ENCODE results near the gene NAV2.

NAV2 gene

GRCh38 chr11:19683862-19684491, 28.7 kb upstream of the NAV2 start:
- DNase-seq (ENCODE audit: low read depth): no peak

GRCh38 chr11:19686234-19686633, 26.4 kb upstream of the NAV2 start:
- DNase-seq (ENCODE audit: low read depth): no peak

GRCh38 chr11:19687392-19687791, 25.2 kb upstream of the NAV2 start:
- DNase-seq (ENCODE audit: low read depth): no peak

- DNase-seq (ENCODE audit: low read depth): no peak
Observed at GRCh38 chr11:19689281-19690000, 23.2 kb upstream of the NAV2 start.

- no peak for DNase-seq (ENCODE audit: low read depth)
Observed at GRCh38 chr11:19690885-19691284, 21.8 kb upstream of the NAV2 start.

GRCh38 chr11:19691815-19692500, 20.7 kb upstream of the NAV2 start:
- DNase-seq (ENCODE audit: low read depth): no peak

- DNase-seq (ENCODE audit: low read depth): no peak
Observed at GRCh38 chr11:19693146-19693545, 19.5 kb upstream of the NAV2 start.

- DNase-seq (ENCODE audit: low read depth): no peak
Observed at GRCh38 chr11:19694796-19695345, 17.8 kb upstream of the NAV2 start.

GRCh38 chr11:19696073-19696472, 16.6 kb upstream of the NAV2 start:
- no peak for DNase-seq (ENCODE audit: low read depth)

GRCh38 chr11:19696904-19697303, 15.7 kb upstream of the NAV2 start:
- DNase-seq (ENCODE audit: low read depth): no peak

- no peak for DNase-seq (ENCODE audit: low read depth)
Observed at GRCh38 chr11:19697721-19698121, 14.9 kb upstream of the NAV2 start.

- no peak for DNase-seq (ENCODE audit: low read depth)
Observed at GRCh38 chr11:19698493-19699292, 13.9 kb upstream of the NAV2 start.

GRCh38 chr11:19701421-19701820, 11.2 kb upstream of the NAV2 start:
- no peak for DNase-seq (ENCODE audit: low read depth)

GRCh38 chr11:19702620-19703019, 10.0 kb upstream of the NAV2 start:
- DNase-seq (ENCODE audit: low read depth): no peak

- DNase-seq (ENCODE audit: low read depth): no peak
Observed at GRCh38 chr11:19703211-19703610, 9.4 kb upstream of the NAV2 start.

GRCh38 chr11:19704213-19704612, 8.4 kb upstream of the NAV2 start:
- no peak for DNase-seq (ENCODE audit: low read depth)

GRCh38 chr11:19705936-19706335, 6.7 kb upstream of the NAV2 start:
- no peak for DNase-seq (ENCODE audit: low read depth)

- no peak for DNase-seq (ENCODE audit: low read depth)
Observed at GRCh38 chr11:19711911-19712280, 741 bp upstream of the NAV2 start.

- DNase-seq (ENCODE audit: low read depth): no peak
Observed at GRCh38 chr11:19713196-19714021, 772 bp downstream of the NAV2 start.

GRCh38 chr11:19714022-19714386, 1.4 kb downstream of the NAV2 start:
- no peak for DNase-seq (ENCODE audit: low read depth)

Measured in CMK (cell line).